Psoas muscle (tissue), 8 donors: ENCODE data around the gene EIF1B. TPM values are rescaled to one million over a fixed set of nuclear protein-coding genes. Genes with fewer than 3 reads are reported as not detected.

Source experiments
- ATAC-seq, 4 donors: fragments of 200-7000 bp; cut with Tn5 transposase; one replicate each; pipeline ENCODE4 v1.9.1; 2020; ENCODE audit warnings: moderate library complexity in 3 of 4, mild to moderate bottlenecking in 2 of 4
- DNase-seq, 2 donors: peaks; one replicate each; pipeline ENCODE4 v3.0.0-alpha.2; 2020
- H3K27ac ChIP-seq: fragments of 200-600 bp; one replicate; pipeline ENCODE4 v1.8.0; 2022
- H3K27me3 ChIP-seq, 3 donors: fragments of 200-600 bp in 1 of 3; one replicate each; pipeline versions ENCODE4 v1.6.1 to v1.8.0; 2013 to 2022; ENCODE audit warnings: low read length in 2 of 3, mild to moderate bottlenecking in 2 of 3, moderate library complexity in 1 of 3; ENCODE audit not compliant: insufficient read depth in 3 of 3
- H3K36me3 ChIP-seq, 2 donors: fragments of 200-600 bp in 1 of 2; one replicate each; pipeline versions ENCODE4 v1.6.1 to v1.8.0; 2013 to 2022; ENCODE audit warnings: low read depth in 1 of 2, mild to moderate bottlenecking in 1 of 2, moderate library complexity in 1 of 2; ENCODE audit not compliant: insufficient read depth in 1 of 2
- H3K4me1 ChIP-seq: fragments of 200-600 bp; one replicate; pipeline ENCODE4 v1.8.0; 2022
- H3K4me3 ChIP-seq: fragments of 200-600 bp; one replicate; pipeline ENCODE4 v1.8.0; 2022; ENCODE audit warnings: mild to moderate bottlenecking
- H3K9me3 ChIP-seq: fragments of 200-600 bp; one replicate; pipeline ENCODE4 v1.8.0; 2022
- CTCF ChIP-seq: fragments of 200-600 bp; IDR thresholded peaks from one replicate; pipeline ENCODE4 v1.8.0; 2022; ENCODE audit warnings: antibody characterized with exemption
- WGBS, 3 donors: extraction: QIAGEN DNeasy Blood & Tissue Kit; methylation state at CpG; one replicate each; pipeline versions ENCODE4 v1.1.6 to v1.1.7; 2013; 5-methylcytosine and 5-hydroxymethylcytosine counted together
- intact Hi-C, 2 donors: fragments of 100-400 bp; cut with DNase I; formaldehyde crosslinking; loops; one replicate each; pipeline versions ENCODE4 v1.11.0 to v1.14.2; 2022
- polyA plus RNA-seq, 3 donors: library from polyadenylated mRNA; stranded (reverse); fragments of 200-250 nt; gene quantifications; one replicate each; pipeline ENCODE4 v1.2.3, GENCODE V29; 2013
- total RNA-seq, 4 donors: library from RNA; stranded (reverse); fragmentation: NEBNext Ultra II Directional in 2 of 4; extraction: Animal tissue kit (Norgen Biotek cat#: 25700) in 2 of 4; gene quantifications; one replicate each; pipeline versions ENCODE4 v1.2.1 to v1.2.4, GENCODE V29; 2021 to 2023
- donor health status: healthy with polysubstance abuse.
- donor health status: DM: no; HTN: no; CAD: no; lungs with moderate emphysema.
- donor health status: Bipolar disorder and iron deficiency.
- donor health status: healthy.
- donor health status: DM: yes; HTN: yes; CAD: no.
- donor health status: DM: no; HTN: no; CAD: no.
- donor health status: DM: no; HTN: no; CAD: no.
- donor health status: DM: yes; HTN: yes; CAD: no.

EIF1B gene
- total and polyA plus RNA-seq, 7 donors = 60.1 to 205 (median 75.8) TPM

GRCh38 chr3:40309925-40310695, 603 bp downstream of the EIF1B start:
- Histone ChIP-seq H3K4me1 (peaks cover 39% of the 10 kb centered on the region), H3K36me3 (peaks cover 3 to 35% of the 10 kb centered on the region in 2 donors), H3K27me3 (no peaks in the 10 kb centered on the region), H3K27ac (peak overlapping the region; percentile 96), H3K4me3 (peak overlapping the region; percentile 85), H3K9me3 (no peaks in the 10 kb centered on the region)
- intact Hi-C loops = loop anchor here (5.0 to 10.0 kb wide), 4 partner anchors 142 to 905 kb away; partner anchors contain the start of genes RPSA (in 1 of the 2) and ZNF621 (in 1 of the 2)
- peak; percentile 50 to 78 for DNase-seq
- no peak for TF ChIP-seq CTCF
- peak; percentile 60 to 71 (median 62) for ATAC-seq
- 0 to 1% (median 0%) methylated on average over 44 to 49 of the region's 49 CpGs for WGBS, 3 donors

DNA sequence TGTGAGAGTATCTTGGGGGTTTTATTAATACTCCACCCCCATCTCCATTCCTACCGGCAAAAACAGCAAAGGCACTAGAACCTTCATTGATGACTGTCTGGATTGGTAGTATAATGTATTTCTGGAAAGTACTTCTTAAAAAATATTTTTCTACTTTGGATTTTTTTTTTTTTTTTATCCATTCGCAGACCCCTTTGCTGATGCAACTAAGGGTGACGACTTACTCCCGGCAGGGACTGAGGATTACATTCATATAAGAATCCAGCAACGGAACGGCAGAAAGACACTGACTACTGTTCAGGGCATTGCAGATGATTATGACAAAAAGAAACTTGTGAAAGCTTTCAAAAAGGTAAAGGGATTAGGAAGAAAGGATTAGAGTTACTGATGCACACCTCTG, 1.2 kb downstream of the EIF1B start:
- Histone ChIP-seq H3K4me1 (peaks cover 39% of the 10 kb centered on the region), H3K27ac (peak overlapping the region; percentile 96), H3K27me3 (no peaks in the 10 kb centered on the region), H3K9me3 (no peaks in the 10 kb centered on the region), H3K4me3 (peak overlapping the region; percentile 85), H3K36me3 (peaks cover 3 to 35% of the 10 kb centered on the region in 2 donors)
- WGBS, 3 donors = 3 to 7% (median 6%) methylated on average over 6 of the region's 6 CpGs
- ATAC-seq (no peak), DNase-seq (no peak)
- no peak for TF ChIP-seq CTCF
- intact Hi-C loops = loop anchor here (5.0 to 10.0 kb wide), 3 partner anchors 142 to 586 kb away; partner anchors contain the start of gene ZNF621 (in 1 of the 2)

GRCh38 chr3:40312661-40313226, 3.2 kb downstream of the EIF1B start:
- peaks cover 39% of the 10 kb centered on the region for H3K4me1 ChIP-seq
- ATAC-seq = no peak
- no peak for TF ChIP-seq CTCF
- no peaks in the 10 kb centered on the region for H3K9me3 ChIP-seq
- H3K4me3 ChIP-seq = peak overlapping the region; percentile 85
- H3K36me3 ChIP-seq = peaks cover 3 to 35% of the 10 kb centered on the region in 2 donors
- WGBS, 3 donors = 54 to 79% (median 58%) methylated on average over 2 of the region's 2 CpGs
- DNase-seq = no peak
- intact Hi-C loops = loop anchor here (5.0 to 10.0 kb wide), 3 partner anchors 140 to 588 kb away; partner anchors contain the start of gene ZNF621 (in 1 of the 2)
- H3K27ac ChIP-seq = peak overlapping the region; percentile 41
- H3K27me3 ChIP-seq = no peaks in the 10 kb centered on the region

- Histone ChIP-seq H3K4me3 (no peak overlapping the region), H3K4me1 (peaks cover 33% of the 10 kb centered on the region), H3K36me3 (peaks cover 3 to 35% of the 10 kb centered on the region in 2 donors), H3K27ac (peak overlapping the region; percentile 38), H3K9me3 (no peaks in the 10 kb centered on the region), H3K27me3 (no peaks in the 10 kb centered on the region)
- peak in 1 of 2 donors; percentile 22 for DNase-seq
- intact Hi-C loops = loop anchor here (2.0 to 10.0 kb wide), 4 partner anchors 121 to 589 kb away; partner anchors contain the start of gene ZNF621 (in 1 of the 2)
- peak in 3 of 4 donors; percentile 19 to 37 (median 23) for ATAC-seq
- no peak for TF ChIP-seq CTCF
- WGBS, 3 donors = 48 to 58% (median 48%) methylated on average over 8 of the region's 8 CpGs
Observed at GRCh38 chr3:40313975-40314860, 4.7 kb downstream of the EIF1B start.
